Activated B cell treated with CpG ODN at 0.5 μM for 24 hours (primary cell): Measurements from ENCODE around the gene ZNF142. TPM values are rescaled to one million over a fixed set of nuclear protein-coding genes. Genes with fewer than 3 reads are reported as not detected.

Source experiments
- ATAC-seq: fragments of 200-7000 bp; cut with Tn5 transposase; one replicate; pipeline ENCODE4 v1.10.0; 2021; ENCODE audit warnings: low read depth, mild to moderate bottlenecking, moderate library complexity
- CTCF ChIA-PET: fragments of 350-600 bp; sonication (Branson Sonifier 250); formaldehyde crosslinking; loops from one replicate; lab custom pipeline; 2021; ENCODE audit warnings: antibody characterized with exemption; lab: Charles Lee
- POLR2A ChIA-PET: fragments of 350-600 bp; sonication (Branson Sonifier 250); formaldehyde crosslinking; loops from one replicate; lab custom pipeline; 2021; ENCODE audit warnings: antibody characterized with exemption; lab: Charles Lee
- DNase-seq: peaks from one replicate; pipeline ENCODE4 v3.0.0; 2022
- H3K27ac Mint-ChIP-seq: one replicate; pipeline ENCODE4 v1.8.0; 2020; ENCODE audit warnings: mixed read lengths
- H3K27me3 Mint-ChIP-seq: one replicate; pipeline ENCODE4 v1.8.0; 2021; ENCODE audit warnings: mixed read lengths
- H3K36me3 Mint-ChIP-seq: one replicate; pipeline ENCODE4 v1.8.0; 2021; ENCODE audit warnings: low read depth, mixed read lengths
- H3K4me1 Mint-ChIP-seq: one replicate; pipeline ENCODE4 v1.8.0; 2021; ENCODE audit warnings: mixed read lengths
- H3K4me3 Mint-ChIP-seq: one replicate; pipeline ENCODE4 v1.8.0; 2020; ENCODE audit warnings: mild to moderate bottlenecking, mixed read lengths
- H3K9me3 Mint-ChIP-seq: one replicate; pipeline ENCODE4 v1.8.0; 2020; ENCODE audit warnings: mixed read lengths
- intact Hi-C: fragments of 100-400 bp; cut with micrococcal nuclease; formaldehyde crosslinking; loops from one replicate; pipeline ENCODE4 v1.15.1; 2024
- total RNA-seq: library from RNA; stranded (reverse); gene quantifications from 2 replicates; pipeline ENCODE4 v1.2.3, GENCODE V29; 2022
- TF ChIP-seq, protein P1 (sequence below): fragments of 200-600 bp; IDR thresholded peaks from one replicate; pipeline ENCODE4 v1.8.0; 2022; ENCODE audit warnings: antibody characterized with exemption, mild to moderate bottlenecking

ZNF142 gene
- total RNA-seq, 1 donor from 2014 or later = 63.6 TPM

DNA sequence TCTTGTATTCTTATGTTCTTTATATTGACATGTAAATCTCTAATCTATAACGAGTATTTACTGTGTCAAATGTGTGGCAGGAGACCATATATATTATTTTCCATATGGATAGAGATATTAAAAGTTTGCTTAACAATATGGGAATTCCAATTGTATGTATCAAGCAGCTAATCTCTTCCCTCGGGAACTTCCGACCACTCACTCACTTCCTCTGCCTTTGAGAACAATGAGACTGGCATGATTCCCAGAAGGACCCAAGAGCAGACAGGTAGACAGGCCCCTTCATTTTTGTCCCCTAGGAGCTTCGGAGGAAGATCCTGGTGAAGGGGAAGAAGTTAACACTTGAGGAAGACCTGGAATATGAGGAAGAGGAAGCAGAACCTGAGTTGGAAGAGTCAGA, 27.6 kb downstream of the ZNF142 start:
- peaks cover 39% of the 10 kb centered on the region for H3K36me3 Mint-ChIP-seq
- H3K4me3 Mint-ChIP-seq = no peak overlapping the region
- POLR2A ChIA-PET = no interaction called here
- DNase-seq (no peak), ATAC-seq (no peak)
- TF ChIP-seq, protein P1, sequence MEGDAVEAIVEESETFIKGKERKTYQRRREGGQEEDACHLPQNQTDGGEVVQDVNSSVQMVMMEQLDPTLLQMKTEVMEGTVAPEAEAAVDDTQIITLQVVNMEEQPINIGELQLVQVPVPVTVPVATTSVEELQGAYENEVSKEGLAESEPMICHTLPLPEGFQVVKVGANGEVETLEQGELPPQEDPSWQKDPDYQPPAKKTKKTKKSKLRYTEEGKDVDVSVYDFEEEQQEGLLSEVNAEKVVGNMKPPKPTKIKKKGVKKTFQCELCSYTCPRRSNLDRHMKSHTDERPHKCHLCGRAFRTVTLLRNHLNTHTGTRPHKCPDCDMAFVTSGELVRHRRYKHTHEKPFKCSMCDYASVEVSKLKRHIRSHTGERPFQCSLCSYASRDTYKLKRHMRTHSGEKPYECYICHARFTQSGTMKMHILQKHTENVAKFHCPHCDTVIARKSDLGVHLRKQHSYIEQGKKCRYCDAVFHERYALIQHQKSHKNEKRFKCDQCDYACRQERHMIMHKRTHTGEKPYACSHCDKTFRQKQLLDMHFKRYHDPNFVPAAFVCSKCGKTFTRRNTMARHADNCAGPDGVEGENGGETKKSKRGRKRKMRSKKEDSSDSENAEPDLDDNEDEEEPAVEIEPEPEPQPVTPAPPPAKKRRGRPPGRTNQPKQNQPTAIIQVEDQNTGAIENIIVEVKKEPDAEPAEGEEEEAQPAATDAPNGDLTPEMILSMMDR = no peak
- CTCF ChIA-PET = no interaction called here
- no peak overlapping the region for H3K27ac Mint-ChIP-seq
- H3K9me3 Mint-ChIP-seq = no peaks in the 10 kb centered on the region
- intact Hi-C loops = no loop called here
- H3K4me1 Mint-ChIP-seq = no peaks in the 10 kb centered on the region
- no peaks in the 10 kb centered on the region for H3K27me3 Mint-ChIP-seq

- Mint-ChIP-seq H3K4me1 (peaks cover 5% of the 10 kb centered on the region), H3K27me3 (no peaks in the 10 kb centered on the region), H3K36me3 (peaks cover 3% of the 10 kb centered on the region), H3K9me3 (no peaks in the 10 kb centered on the region), H3K4me3 (no peak overlapping the region), H3K27ac (no peak overlapping the region)
- DNase-seq = no peak
- no peak for ATAC-seq
- intact Hi-C loops = no loop called here
- POLR2A ChIA-PET = no interaction called here
- CTCF ChIA-PET = interaction anchor here (1.1 kb wide), 1 partner anchor 21 kb away, joined by 3 read pairs; no protein-coding TSS in a partner anchor
- TF ChIP-seq, protein P1 = no peak
Measured at GRCh38 chr2:218627939-218628338, 31.5 kb downstream of the ZNF142 start.

DNA sequence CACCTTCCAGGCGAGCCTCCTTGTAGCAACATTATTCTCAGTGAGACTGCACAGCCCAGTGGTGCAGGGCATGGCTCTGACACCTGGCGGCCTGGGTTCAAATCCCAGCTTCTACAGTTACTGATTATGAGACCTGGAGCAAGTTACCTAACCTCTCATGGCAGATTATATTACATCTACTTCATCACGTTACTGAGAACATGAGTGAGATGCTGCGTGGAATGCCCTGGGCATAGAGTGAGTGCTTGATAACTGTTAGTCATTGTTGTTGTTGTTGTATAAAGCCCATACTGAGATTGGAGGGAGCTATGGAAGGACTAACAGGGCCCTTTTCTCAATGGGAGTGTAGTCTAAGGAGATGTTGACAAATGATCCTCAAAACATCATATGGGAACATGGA, 33.1 kb downstream of the ZNF142 start:
- Mint-ChIP-seq H3K27ac (no peak overlapping the region), H3K4me1 (peaks cover 5% of the 10 kb centered on the region), H3K9me3 (no peaks in the 10 kb centered on the region), H3K27me3 (no peaks in the 10 kb centered on the region), H3K36me3 (no peaks in the 10 kb centered on the region), H3K4me3 (no peak overlapping the region)
- DNase-seq (no peak), ATAC-seq (no peak)
- ChIA-PET POLR2A (no interaction called here), CTCF (no interaction called here)
- intact Hi-C loops = no loop called here
- TF ChIP-seq, protein P1 = no peak

GRCh38 chr2:218623366-218623705, 36.1 kb downstream of the ZNF142 start:
- Mint-ChIP-seq H3K27ac (no peak overlapping the region), H3K36me3 (no peaks in the 10 kb centered on the region), H3K9me3 (no peaks in the 10 kb centered on the region), H3K27me3 (no peaks in the 10 kb centered on the region), H3K4me1 (peaks cover 5% of the 10 kb centered on the region), H3K4me3 (no peak overlapping the region)
- TF ChIP-seq, protein P1 = no peak
- no peak for DNase-seq
- ATAC-seq = no peak
- intact Hi-C loops = no loop called here
- POLR2A ChIA-PET = no interaction called here
- CTCF ChIA-PET = no interaction called here

DNA sequence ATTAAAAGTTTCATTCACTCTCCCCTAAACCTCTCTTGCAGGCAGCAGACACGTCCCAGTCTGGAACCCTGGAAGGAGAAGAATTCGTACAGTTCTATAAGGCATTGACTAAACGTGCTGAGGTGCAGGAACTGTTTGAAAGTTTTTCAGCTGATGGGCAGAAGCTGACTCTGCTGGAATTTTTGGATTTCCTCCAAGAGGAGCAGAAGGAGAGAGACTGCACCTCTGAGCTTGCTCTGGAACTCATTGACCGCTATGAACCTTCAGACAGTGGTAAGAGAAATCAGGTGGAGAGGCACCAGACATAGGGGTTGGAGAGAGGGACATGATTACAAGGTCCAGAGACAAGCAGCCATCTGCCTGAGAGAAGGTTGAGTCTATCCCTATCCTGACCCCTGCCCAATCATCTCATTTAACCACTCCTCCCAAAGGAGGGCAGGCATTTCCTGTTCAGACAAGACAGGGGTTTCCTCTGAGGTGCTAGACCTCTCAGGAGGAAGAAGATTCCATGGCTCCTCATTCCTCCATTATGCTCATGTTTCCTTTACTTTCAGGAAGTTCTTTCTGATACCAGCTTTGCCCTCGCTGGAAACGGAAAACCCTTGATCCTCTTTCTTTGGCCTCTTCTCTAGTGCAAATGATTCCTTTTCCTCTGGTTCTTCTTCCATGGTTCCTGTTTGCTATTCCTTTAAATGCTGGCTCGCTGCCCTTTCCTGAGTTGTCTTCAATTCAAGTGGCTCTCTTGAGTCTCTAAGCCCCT, 36.6 kb downstream of the ZNF142 start:
- H3K27ac Mint-ChIP-seq = no peak overlapping the region
- intact Hi-C loops = no loop called here
- ATAC-seq (no peak), DNase-seq (no peak)
- H3K9me3 Mint-ChIP-seq = no peaks in the 10 kb centered on the region
- TF ChIP-seq, protein P1 = no peak
- no peaks in the 10 kb centered on the region for H3K27me3 Mint-ChIP-seq
- ChIA-PET POLR2A (no interaction called here), CTCF (no interaction called here)
- H3K4me3 Mint-ChIP-seq = no peak overlapping the region
- H3K4me1 Mint-ChIP-seq = peaks cover 5% of the 10 kb centered on the region
- no peaks in the 10 kb centered on the region for H3K36me3 Mint-ChIP-seq
